ENCODE measurements around the gene MITF.

DNA sequence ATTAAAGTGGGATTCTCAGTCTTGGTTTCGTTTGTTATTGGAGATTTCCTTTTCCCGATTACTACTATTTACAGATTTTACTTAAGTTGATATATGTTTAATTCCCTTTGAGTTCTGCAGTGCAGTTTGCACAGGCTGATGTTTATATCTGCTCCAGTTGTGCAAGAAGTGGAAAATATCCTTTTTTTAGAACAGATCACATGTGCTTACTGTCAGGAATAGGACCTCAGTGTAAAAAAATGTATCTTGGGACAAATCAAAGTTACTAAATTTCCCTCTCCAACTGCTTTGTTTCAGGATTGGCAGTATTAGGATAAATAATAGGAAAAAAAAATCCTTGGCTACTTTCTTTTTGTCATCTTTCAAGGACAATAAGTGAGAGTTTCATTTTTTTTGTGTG, 6.9 kb downstream of the MITF start:
- TF ChIP-seq POLR2AphosphoS5 (IDR thresholded peaks at IDR 0.05; ENCODE audit: borderline replicate concordance, low read depth, low read length) = no peak
- TF ChIP-seq EZH2 (IDR thresholded peaks at IDR 0.05) = no peak
